GM06990 (cell line): ENCODE data around the gene AGBL4.

ENCODE experiments used
- DNase-seq: peaks from one replicate; pipeline ENCODE4 v3.0.0-alpha.2; 2011; ENCODE audit not compliant: insufficient read length; ENCODE audit errors: extremely low read depth
- H3K27me3 ChIP-seq: replicated peaks from 2 replicates; pipeline ENCODE4 v1.6.0; 2011; ENCODE audit warnings: low read length; ENCODE audit not compliant: control insufficient read depth, insufficient read depth
- H3K36me3 ChIP-seq: 2 replicates; pipeline ENCODE4 v1.5.1; 2011; ENCODE audit warnings: low read length; ENCODE audit not compliant: control insufficient read depth, insufficient read depth
- H3K4me3 ChIP-seq: replicated peaks from 2 replicates; pipeline ENCODE4 v1.5.1; 2011; ENCODE audit warnings: low read depth, mild to moderate bottlenecking, control low read depth, low read length
- TF ChIP-seq, protein P1 (sequence below): IDR thresholded peaks from 2 replicates; pipeline ENCODE4 v1.5.1; 2011; ENCODE audit warnings: low read length, control low read depth, mild to moderate bottlenecking, inconsistent platforms; ENCODE audit not compliant: insufficient read depth, poor library complexity, severe bottlenecking

The AGBL4 gene

GRCh38 chr1:49622877-49623276 is 400.9 kb downstream of the AGBL4 start:
- H3K4me3 ChIP-seq = no peak overlapping the region
- no peak for DNase-seq

GRCh38 chr1:49606082-49606481 is 417.7 kb downstream of the AGBL4 start:
- H3K4me3 ChIP-seq = no peak overlapping the region
- H3K36me3 ChIP-seq = no peaks in the 10 kb centered on the region
- TF ChIP-seq, protein P1, sequence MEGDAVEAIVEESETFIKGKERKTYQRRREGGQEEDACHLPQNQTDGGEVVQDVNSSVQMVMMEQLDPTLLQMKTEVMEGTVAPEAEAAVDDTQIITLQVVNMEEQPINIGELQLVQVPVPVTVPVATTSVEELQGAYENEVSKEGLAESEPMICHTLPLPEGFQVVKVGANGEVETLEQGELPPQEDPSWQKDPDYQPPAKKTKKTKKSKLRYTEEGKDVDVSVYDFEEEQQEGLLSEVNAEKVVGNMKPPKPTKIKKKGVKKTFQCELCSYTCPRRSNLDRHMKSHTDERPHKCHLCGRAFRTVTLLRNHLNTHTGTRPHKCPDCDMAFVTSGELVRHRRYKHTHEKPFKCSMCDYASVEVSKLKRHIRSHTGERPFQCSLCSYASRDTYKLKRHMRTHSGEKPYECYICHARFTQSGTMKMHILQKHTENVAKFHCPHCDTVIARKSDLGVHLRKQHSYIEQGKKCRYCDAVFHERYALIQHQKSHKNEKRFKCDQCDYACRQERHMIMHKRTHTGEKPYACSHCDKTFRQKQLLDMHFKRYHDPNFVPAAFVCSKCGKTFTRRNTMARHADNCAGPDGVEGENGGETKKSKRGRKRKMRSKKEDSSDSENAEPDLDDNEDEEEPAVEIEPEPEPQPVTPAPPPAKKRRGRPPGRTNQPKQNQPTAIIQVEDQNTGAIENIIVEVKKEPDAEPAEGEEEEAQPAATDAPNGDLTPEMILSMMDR = no peak
- no peaks in the 10 kb centered on the region for H3K27me3 ChIP-seq
- DNase-seq = no peak

More at GRCh38 chr1:49622877-49623276, 400.9 kb downstream of the AGBL4 start:
- TF ChIP-seq, protein P1 = no peak
- no peaks in the 10 kb centered on the region for H3K27me3 ChIP-seq
- H3K36me3 ChIP-seq = no peaks in the 10 kb centered on the region

DNA sequence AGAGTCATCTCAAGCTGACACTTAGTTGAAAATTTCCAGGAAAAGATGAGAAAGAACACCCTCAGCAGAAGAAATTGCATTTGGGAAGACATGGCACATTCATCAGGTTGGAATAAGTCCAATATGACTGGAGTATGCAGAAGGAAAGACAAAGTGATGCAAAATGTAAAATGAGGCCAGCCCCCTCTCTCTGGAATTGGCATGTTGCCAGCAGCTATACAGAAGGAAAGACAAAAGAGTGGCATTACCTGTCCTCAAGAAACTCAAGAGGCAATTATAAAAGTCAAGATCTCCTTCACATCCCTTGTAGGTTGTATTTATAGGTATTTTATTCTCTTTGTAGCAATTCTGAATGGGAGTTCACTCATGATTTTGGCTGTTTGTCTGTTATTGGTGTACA is 426.3 kb downstream of the AGBL4 start:
- no peak for DNase-seq
- no peaks in the 10 kb centered on the region for H3K27me3 ChIP-seq
- TF ChIP-seq, protein P1 = no peak
- no peak overlapping the region for H3K4me3 ChIP-seq
- H3K36me3 ChIP-seq = no peaks in the 10 kb centered on the region

DNA sequence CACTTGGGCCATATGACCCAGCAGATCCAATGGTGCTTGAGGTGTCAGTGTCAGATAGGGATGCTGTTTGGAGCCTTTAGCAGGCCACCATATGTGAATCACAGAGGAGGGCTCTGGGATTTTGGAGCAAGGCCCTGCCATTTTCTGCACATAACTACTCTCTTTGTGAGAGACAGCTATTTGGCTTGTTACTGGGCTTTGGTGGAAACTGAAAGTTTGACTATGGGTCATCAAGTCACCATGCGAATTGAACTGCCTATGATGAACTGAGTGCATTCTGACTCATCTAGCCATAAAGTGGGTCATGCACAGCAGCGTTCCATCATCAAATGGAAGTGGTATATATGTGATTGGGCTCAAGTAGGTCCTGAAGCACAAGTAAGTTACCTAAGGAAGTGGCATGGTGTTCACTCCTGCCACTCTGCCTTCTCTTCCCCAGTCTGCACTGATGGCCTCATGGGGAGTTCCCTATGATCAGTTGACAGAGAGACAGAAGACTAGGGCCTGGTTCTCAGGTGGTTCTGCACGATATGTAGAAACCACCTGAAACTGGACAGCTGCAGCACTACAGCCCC is 447.3 kb downstream of the AGBL4 start:
- DNase-seq = no peak
- H3K4me3 ChIP-seq = no peak overlapping the region
- H3K27me3 ChIP-seq = no peaks in the 10 kb centered on the region
- TF ChIP-seq, protein P1 = no peak
- no peaks in the 10 kb centered on the region for H3K36me3 ChIP-seq

DNA sequence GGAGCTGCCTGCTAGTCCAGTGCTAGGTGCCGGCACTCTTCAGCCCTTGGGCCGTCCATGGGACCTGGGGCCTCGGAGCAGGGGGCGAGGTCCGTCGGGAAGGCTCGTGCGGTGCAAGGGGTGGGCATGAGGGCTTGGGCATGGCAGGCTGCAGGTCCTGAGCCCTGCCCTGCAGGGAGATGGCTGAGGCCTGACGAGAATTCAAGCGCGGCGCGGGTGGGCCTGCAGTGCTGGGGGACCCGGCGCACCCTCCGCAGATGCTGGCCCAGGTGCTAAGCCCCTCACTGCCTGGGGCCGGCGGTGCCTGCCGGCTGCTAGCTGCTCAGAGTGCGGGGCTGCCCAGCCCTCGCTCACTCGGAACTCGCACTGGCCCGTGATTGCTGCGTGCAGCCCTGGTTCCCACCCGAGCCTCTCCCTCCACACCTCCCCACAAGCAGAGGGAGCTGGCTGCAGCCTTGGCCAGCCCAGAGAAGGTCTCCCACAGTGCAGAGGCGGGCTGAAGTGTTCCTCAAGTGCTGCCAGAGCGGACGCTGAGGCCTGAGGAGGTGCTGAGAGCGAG is 467.0 kb downstream of the AGBL4 start:
- Histone ChIP-seq H3K27me3 (no peaks in the 10 kb centered on the region), H3K4me3 (no peak overlapping the region)
- DNase-seq = no peak

More for the DNA sequence above, 467.0 kb downstream of the AGBL4 start:
- H3K36me3 ChIP-seq = no peaks in the 10 kb centered on the region
- TF ChIP-seq, protein P1 = no peak
